Activated T-cell treated with anti-CD3 and anti-CD28 coated beads, Interleukin-2, amount 50 U/mL, for 72 hours (primary cell): Measurements from ENCODE around the gene NIPSNAP3A. TPM values are rescaled to one million over a fixed set of nuclear protein-coding genes. Genes with fewer than 3 reads are reported as not detected.

Source experiments
- ATAC-seq, 2 donors: fragments of 150-1000 bp; cut with Tn5 transposase; replicated peaks in 1 of 2; 2 replicates each; pipeline ENCODE4 v1.10.0; 2021; ENCODE audit warnings: moderate library complexity in 2 of 2, mild to moderate bottlenecking in 1 of 2
- DNase-seq, 2 donors: peaks; one replicate each; pipeline ENCODE4 v3.0.0; 2021 to 2022; ENCODE audit warnings: mixed read lengths in 1 of 2
- H3K27ac Mint-ChIP-seq: one replicate; pipeline ENCODE4 v1.8.0; 2022; ENCODE audit warnings: mild to moderate bottlenecking, moderate library complexity, mixed read lengths
- H3K27me3 Mint-ChIP-seq: one replicate; pipeline ENCODE4 v1.8.0; 2022; ENCODE audit warnings: low read depth, mixed read lengths
- H3K36me3 Mint-ChIP-seq, 2 donors: one replicate each; pipeline ENCODE4 v1.8.0; 2022; ENCODE audit warnings: mixed read lengths in 2 of 2, mild to moderate bottlenecking in 1 of 2; ENCODE audit not compliant: insufficient read depth in 2 of 2
- H3K4me1 Mint-ChIP-seq: one replicate; pipeline ENCODE4 v1.8.0; 2022; ENCODE audit warnings: low read depth, mixed read lengths
- H3K4me3 Mint-ChIP-seq, 2 donors: one replicate each; pipeline ENCODE4 v1.8.0; 2022; ENCODE audit warnings: mild to moderate bottlenecking in 2 of 2, mixed read lengths in 2 of 2, moderate library complexity in 2 of 2
- H3K9me3 Mint-ChIP-seq, 2 donors: one replicate each; pipeline ENCODE4 v1.8.0; 2022; ENCODE audit warnings: mixed read lengths in 2 of 2
- total RNA-seq, 2 donors: library from RNA; stranded (reverse); gene quantifications; one replicate each; pipeline ENCODE4 v1.2.3, GENCODE V29; 2022

NIPSNAP3A gene
- total RNA-seq, 2 donors from 2014 or later, result 9.2 to 9.9 TPM

GRCh38 chr9:104778802-104779201, 31.3 kb downstream of the NIPSNAP3A start:
- Mint-ChIP-seq H3K4me1 (no peaks in the 10 kb centered on the region), H3K27ac (no peak overlapping the region), H3K4me3 (no peak overlapping the region), H3K9me3 (no peaks in the 10 kb centered on the region), H3K27me3 (no peaks in the 10 kb centered on the region), H3K36me3 (no peaks in the 10 kb centered on the region)
- ATAC-seq (no peak), DNase-seq (no peak)

- Mint-ChIP-seq H3K27me3 (no peaks in the 10 kb centered on the region), H3K4me3 (no peak overlapping the region), H3K36me3 (no peaks in the 10 kb centered on the region), H3K27ac (no peak overlapping the region), H3K9me3 (no peaks in the 10 kb centered on the region), H3K4me1 (no peaks in the 10 kb centered on the region)
- no peak for ATAC-seq
- no peak for DNase-seq
Measured at GRCh38 chr9:104779334-104779733, 31.9 kb downstream of the NIPSNAP3A start.

GRCh38 chr9:104779946-104780535, 32.6 kb downstream of the NIPSNAP3A start:
- Mint-ChIP-seq H3K36me3 (peaks cover 0 to under 1% of the 10 kb centered on the region in 2 donors), H3K4me1 (no peaks in the 10 kb centered on the region), H3K4me3 (no peak overlapping the region), H3K27ac (no peak overlapping the region), H3K9me3 (no peaks in the 10 kb centered on the region), H3K27me3 (no peaks in the 10 kb centered on the region)
- no peak for ATAC-seq
- DNase-seq, result no peak

GRCh38 chr9:104780796-104781395, 33.4 kb downstream of the NIPSNAP3A start:
- Mint-ChIP-seq H3K36me3 (peaks cover 0 to 3% of the 10 kb centered on the region in 2 donors), H3K27me3 (no peaks in the 10 kb centered on the region), H3K9me3 (no peaks in the 10 kb centered on the region), H3K4me3 (no peak overlapping the region), H3K27ac (no peak overlapping the region), H3K4me1 (no peaks in the 10 kb centered on the region)
- ATAC-seq (no peak), DNase-seq (no peak)

- Mint-ChIP-seq H3K27me3 (no peaks in the 10 kb centered on the region), H3K36me3 (peaks cover 3 to 4% of the 10 kb centered on the region in 2 donors), H3K4me3 (no peak overlapping the region), H3K4me1 (no peaks in the 10 kb centered on the region), H3K27ac (no peak overlapping the region), H3K9me3 (no peaks in the 10 kb centered on the region)
- ATAC-seq (no peak), DNase-seq (no peak)
Measured at GRCh38 chr9:104783588-104783987, 36.1 kb downstream of the NIPSNAP3A start.

- ATAC-seq (no peak), DNase-seq (no peak)
- Mint-ChIP-seq H3K4me3 (no peak overlapping the region), H3K9me3 (no peaks in the 10 kb centered on the region), H3K4me1 (no peaks in the 10 kb centered on the region), H3K27ac (no peak overlapping the region), H3K36me3 (peaks cover 3 to 4% of the 10 kb centered on the region in 2 donors), H3K27me3 (no peaks in the 10 kb centered on the region)
Measured at GRCh38 chr9:104784098-104784497, 36.6 kb downstream of the NIPSNAP3A start.

GRCh38 chr9:104786293-104786692, 38.8 kb downstream of the NIPSNAP3A start:
- no peak for ATAC-seq
- Mint-ChIP-seq H3K9me3 (no peaks in the 10 kb centered on the region), H3K4me1 (no peaks in the 10 kb centered on the region), H3K4me3 (no peak overlapping the region), H3K27me3 (no peaks in the 10 kb centered on the region), H3K27ac (no peak overlapping the region), H3K36me3 (peaks cover 3 to 4% of the 10 kb centered on the region in 2 donors)
- DNase-seq, result no peak

- Mint-ChIP-seq H3K27me3 (no peaks in the 10 kb centered on the region), H3K27ac (no peak overlapping the region), H3K4me3 (no peak overlapping the region), H3K9me3 (no peaks in the 10 kb centered on the region), H3K4me1 (no peaks in the 10 kb centered on the region), H3K36me3 (peaks cover 3 to 4% of the 10 kb centered on the region in 2 donors)
- ATAC-seq, result no peak
- no peak for DNase-seq
Measured at GRCh38 chr9:104787306-104788015, 40.0 kb downstream of the NIPSNAP3A start.

GRCh38 chr9:104788251-104788650, 40.8 kb downstream of the NIPSNAP3A start:
- ATAC-seq (no peak), DNase-seq (no peak)
- Mint-ChIP-seq H3K27me3 (no peaks in the 10 kb centered on the region), H3K36me3 (peaks cover 3 to 4% of the 10 kb centered on the region in 2 donors), H3K4me1 (no peaks in the 10 kb centered on the region), H3K9me3 (no peaks in the 10 kb centered on the region), H3K4me3 (no peak overlapping the region), H3K27ac (no peak overlapping the region)

GRCh38 chr9:104794070-104794469, 46.6 kb downstream of the NIPSNAP3A start:
- no peaks in the 10 kb centered on the region for H3K9me3 Mint-ChIP-seq
- H3K27ac Mint-ChIP-seq, result no peak overlapping the region
- H3K4me1 Mint-ChIP-seq, result peaks cover 6% of the 10 kb centered on the region
- peaks cover 5 to 6% of the 10 kb centered on the region in 2 donors for H3K36me3 Mint-ChIP-seq
- H3K27me3 Mint-ChIP-seq, result no peaks in the 10 kb centered on the region
- H3K4me3 Mint-ChIP-seq, result no peak overlapping the region
- ATAC-seq (peak; percentile 69 to 75), DNase-seq (peak; percentile 20 to 27)

- no peak for ATAC-seq
- H3K36me3 Mint-ChIP-seq, result peaks cover 5 to 6% of the 10 kb centered on the region in 2 donors
Measured at GRCh38 chr9:104795082-104795481, 47.6 kb downstream of the NIPSNAP3A start.

GRCh38 chr9:104795857-104796256, 48.4 kb downstream of the NIPSNAP3A start:
- H3K4me3 Mint-ChIP-seq, result no peak overlapping the region
- ATAC-seq (no peak), DNase-seq (no peak)
- H3K27ac Mint-ChIP-seq, result no peak overlapping the region
- H3K36me3 Mint-ChIP-seq, result peaks cover 5 to 6% of the 10 kb centered on the region in 2 donors
- H3K4me1 Mint-ChIP-seq, result peaks cover 6% of the 10 kb centered on the region
- no peaks in the 10 kb centered on the region for H3K27me3 Mint-ChIP-seq
- no peaks in the 10 kb centered on the region for H3K9me3 Mint-ChIP-seq

More at GRCh38 chr9:104795082-104795481, 47.6 kb downstream of the NIPSNAP3A start:
- no peak for DNase-seq
- Mint-ChIP-seq H3K27me3 (no peaks in the 10 kb centered on the region), H3K9me3 (no peaks in the 10 kb centered on the region), H3K4me1 (peaks cover 6% of the 10 kb centered on the region), H3K27ac (no peak overlapping the region), H3K4me3 (no peak overlapping the region)

GRCh38 chr9:104798209-104798995, 50.9 kb downstream of the NIPSNAP3A start:
- Mint-ChIP-seq H3K36me3 (peaks cover 5 to 9% of the 10 kb centered on the region in 2 donors), H3K4me3 (no peak overlapping the region)

More at GRCh38 chr9:104798209-104798995, 50.9 kb downstream of the NIPSNAP3A start:
- H3K27me3 Mint-ChIP-seq, result no peaks in the 10 kb centered on the region
- no peak overlapping the region for H3K27ac Mint-ChIP-seq
- no peak for DNase-seq
- H3K4me1 Mint-ChIP-seq, result peaks cover 6% of the 10 kb centered on the region
- no peaks in the 10 kb centered on the region for H3K9me3 Mint-ChIP-seq
- ATAC-seq, result no peak
